Ishikawa (cell line): ENCODE results near the gene OR5B21.

Experiments used
- CEBPB ChIP-seq: IDR thresholded peaks from 2 replicates; pipeline ENCODE4 v1.6.1; 2012
- CREB1 ChIP-seq: IDR thresholded peaks from 2 replicates; pipeline ENCODE4 v1.6.1; 2012; ENCODE audit warnings: low read depth
- EGR1 ChIP-seq: IDR thresholded peaks from 2 replicates; pipeline ENCODE4 v1.6.1; 2012
- EP300 ChIP-seq: IDR thresholded peaks from 2 replicates; pipeline ENCODE4 v1.6.1; 2012; ENCODE audit warnings: borderline replicate concordance
- FOXM1 ChIP-seq: IDR thresholded peaks from 2 replicates; pipeline ENCODE4 v1.6.1; 2012; ENCODE audit warnings: low read depth, borderline replicate concordance
- MAX ChIP-seq: IDR thresholded peaks from 2 replicates; pipeline ENCODE4 v1.6.1; 2012
- NFIC ChIP-seq: IDR thresholded peaks from 2 replicates; pipeline ENCODE4 v1.6.1; 2012
- RAD21 ChIP-seq: IDR thresholded peaks from 2 replicates; pipeline ENCODE4 v1.6.1; 2012; ENCODE audit warnings: low read depth
- REST ChIP-seq: IDR thresholded peaks from 2 replicates; pipeline ENCODE4 v1.6.1; 2012; ENCODE audit warnings: low read depth, mild to moderate bottlenecking
- TAF1 ChIP-seq: IDR thresholded peaks from 2 replicates; pipeline ENCODE4 v1.6.1; 2012; ENCODE audit warnings: low read depth, mild to moderate bottlenecking
- TCF12 ChIP-seq: IDR thresholded peaks from 2 replicates; pipeline ENCODE4 v1.6.1; 2012; ENCODE audit warnings: low read depth
- TEAD4 ChIP-seq: IDR thresholded peaks from 2 replicates; pipeline ENCODE4 v1.6.1; 2012
- YY1 ChIP-seq: IDR thresholded peaks from 2 replicates; pipeline ENCODE4 v1.6.1; 2012; ENCODE audit warnings: low read depth
- ZBTB7A ChIP-seq: IDR thresholded peaks from 2 replicates; pipeline ENCODE4 v1.6.1; 2012; ENCODE audit warnings: low read depth
- TF ChIP-seq, protein P1 (sequence below): IDR thresholded peaks from 2 replicates; pipeline ENCODE4 v1.6.1; 2012

OR5B21 gene

DNA sequence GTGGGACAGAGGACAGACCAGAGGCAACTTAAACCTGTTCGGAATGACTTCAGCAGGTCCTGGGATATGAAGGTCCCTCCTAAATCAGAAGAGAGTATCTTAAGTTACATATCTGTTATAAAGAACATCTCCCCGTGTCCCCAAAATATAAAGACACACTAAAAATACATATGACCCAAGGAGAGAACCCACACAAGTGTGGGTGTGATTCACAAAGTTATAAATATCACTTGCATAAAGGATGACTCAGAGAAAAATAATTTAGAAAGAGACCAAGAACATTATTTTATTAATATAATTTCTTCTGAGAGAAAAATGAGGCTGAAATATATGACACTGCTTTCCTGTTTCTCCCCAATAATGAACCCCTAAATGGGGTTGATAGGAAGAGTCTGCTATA, 14.2 kb downstream of the OR5B21 start:
- TF ChIP-seq EP300, result no peak
- no peak for TF ChIP-seq MAX
- no peak for TF ChIP-seq EGR1
- TF ChIP-seq TAF1, result no peak
- TF ChIP-seq ZBTB7A, result no peak
- TF ChIP-seq REST, result no peak
- no peak for TF ChIP-seq RAD21
- no peak for TF ChIP-seq CREB1

- no peak for TF ChIP-seq ZBTB7A
- no peak for TF ChIP-seq EP300
- TF ChIP-seq TEAD4, result no peak
- TF ChIP-seq, protein P1, sequence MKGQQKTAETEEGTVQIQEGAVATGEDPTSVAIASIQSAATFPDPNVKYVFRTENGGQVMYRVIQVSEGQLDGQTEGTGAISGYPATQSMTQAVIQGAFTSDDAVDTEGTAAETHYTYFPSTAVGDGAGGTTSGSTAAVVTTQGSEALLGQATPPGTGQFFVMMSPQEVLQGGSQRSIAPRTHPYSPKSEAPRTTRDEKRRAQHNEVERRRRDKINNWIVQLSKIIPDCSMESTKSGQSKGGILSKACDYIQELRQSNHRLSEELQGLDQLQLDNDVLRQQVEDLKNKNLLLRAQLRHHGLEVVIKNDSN, result no peak
- no peak for TF ChIP-seq EGR1
- no peak for TF ChIP-seq FOXM1
- TF ChIP-seq MAX, result no peak
- TF ChIP-seq YY1, result no peak
- no peak for TF ChIP-seq CREB1
- TF ChIP-seq TAF1, result no peak
- TF ChIP-seq RAD21, result no peak
- no peak for TF ChIP-seq NFIC
- TF ChIP-seq CEBPB, result no peak
- no peak for TF ChIP-seq REST
- TF ChIP-seq TCF12, result no peak
Measured at GRCh38 chr11:58490827-58491226, 17.1 kb downstream of the OR5B21 start.

GRCh38 chr11:58487170-58487569, 20.7 kb downstream of the OR5B21 start:
- TF ChIP-seq EP300, result no peak
- TF ChIP-seq CREB1, result no peak
- TF ChIP-seq, protein P1, result no peak
- TF ChIP-seq FOXM1, result no peak
- no peak for TF ChIP-seq NFIC
- TF ChIP-seq TAF1, result no peak
- no peak for TF ChIP-seq YY1
- TF ChIP-seq TCF12, result no peak
- TF ChIP-seq TEAD4, result no peak

DNA sequence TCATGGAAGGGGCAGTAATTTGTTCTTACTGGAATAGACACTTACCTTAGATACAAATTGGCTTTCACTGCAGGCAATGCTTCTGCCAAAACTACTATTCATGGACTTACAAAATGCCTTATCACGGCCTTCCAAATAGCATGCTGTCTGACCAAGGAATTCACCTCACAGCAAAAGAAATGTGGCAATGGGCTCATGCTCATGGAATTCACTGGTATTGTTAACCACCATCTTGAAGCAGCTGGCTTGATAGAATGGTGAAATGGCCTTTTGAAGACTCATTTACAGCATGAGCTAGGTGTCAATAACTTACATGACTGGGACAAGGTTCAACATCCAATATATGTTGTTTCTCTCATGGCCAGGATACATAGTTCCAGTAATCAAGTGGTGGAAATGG, 21.9 kb downstream of the OR5B21 start:
- TF ChIP-seq EP300 (no peak), EGR1 (no peak), CEBPB (no peak), TEAD4 (no peak), RAD21 (no peak), CREB1 (no peak), FOXM1 (no peak)

DNA sequence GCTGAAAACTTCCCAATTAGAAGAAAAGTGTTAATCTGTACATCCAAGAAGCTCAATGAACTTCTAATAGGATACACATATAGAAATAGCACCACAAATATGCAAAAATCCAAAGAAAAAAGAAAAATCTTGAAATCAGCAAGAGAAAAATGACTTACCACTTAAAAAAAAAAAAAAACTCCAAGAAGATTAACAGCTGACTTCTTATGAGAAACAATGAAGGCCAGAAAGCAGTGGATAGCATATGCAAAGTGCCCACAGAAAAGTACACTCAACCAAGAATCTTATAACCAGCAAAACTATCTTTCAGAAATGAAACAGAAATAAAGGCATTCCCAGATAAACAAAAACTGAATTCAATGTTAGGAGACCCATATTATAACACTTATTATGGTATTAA, 36.0 kb downstream of the OR5B21 start:
- TF ChIP-seq EGR1 (no peak), CREB1 (no peak)

GRCh38 chr11:58466293-58466692, 41.6 kb downstream of the OR5B21 start:
- TF ChIP-seq REST (no peak), YY1 (no peak), TEAD4 (no peak), EP300 (no peak), TCF12 (no peak), TAF1 (no peak), CEBPB (no peak), CREB1 (no peak), NFIC (no peak), MAX (no peak), EGR1 (no peak), FOXM1 (no peak)
- TF ChIP-seq, protein P1, result no peak
